ENCODE data around the gene CHRM5.

The CHRM5 gene

GRCh38 chr15:34019369-34019990 lies 51.2 kb downstream of the CHRM5 start:
- H3K27ac ChIP-seq, result no peak overlapping the region
- no peak for DNase-seq (ENCODE audit: low spot score)
- no peak overlapping the region for H3K4me3 ChIP-seq
- no peak for TF ChIP-seq CTCF (IDR thresholded peaks at IDR 0.05)

GRCh38 chr15:34023907-34024306 lies 55.6 kb downstream of the CHRM5 start:
- Histone ChIP-seq H3K4me3 (no peak overlapping the region), H3K27ac (no peak overlapping the region)
- no peak for DNase-seq (ENCODE audit: low spot score)
- no peak for TF ChIP-seq CTCF (IDR thresholded peaks at IDR 0.05)

DNA sequence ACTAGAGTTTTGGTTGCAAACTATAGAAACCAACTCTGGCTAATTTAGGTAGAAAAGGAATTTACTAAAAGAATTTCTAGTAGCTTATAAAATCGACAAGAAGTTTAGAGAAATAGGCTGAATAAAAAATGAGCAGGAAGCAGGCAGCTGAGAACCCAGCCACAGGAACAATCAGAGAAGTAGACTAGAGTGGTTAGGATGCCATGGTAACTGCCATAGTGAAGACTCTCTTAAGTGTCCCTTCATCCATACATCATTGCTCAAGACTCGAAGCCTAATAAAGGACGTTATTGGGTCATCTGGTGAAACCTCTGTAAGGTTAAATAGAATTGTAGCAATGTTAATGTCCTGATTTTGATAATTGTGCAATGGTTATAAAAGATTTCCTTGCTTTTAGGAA lies 57.0 kb downstream of the CHRM5 start:
- no peak for DNase-seq (ENCODE audit: low spot score)
- Histone ChIP-seq H3K4me3 (no peak overlapping the region), H3K27ac (no peak overlapping the region)
- TF ChIP-seq CTCF (IDR thresholded peaks at IDR 0.05), result no peak

- TF ChIP-seq CTCF (IDR thresholded peaks at IDR 0.05), result no peak
- Histone ChIP-seq H3K27ac (no peak overlapping the region), H3K4me3 (no peak overlapping the region)
- no peak for DNase-seq (ENCODE audit: low spot score)
These were observed 59.3 kb downstream of the CHRM5 start for GRCh38 chr15:34027606-34028005.

DNA sequence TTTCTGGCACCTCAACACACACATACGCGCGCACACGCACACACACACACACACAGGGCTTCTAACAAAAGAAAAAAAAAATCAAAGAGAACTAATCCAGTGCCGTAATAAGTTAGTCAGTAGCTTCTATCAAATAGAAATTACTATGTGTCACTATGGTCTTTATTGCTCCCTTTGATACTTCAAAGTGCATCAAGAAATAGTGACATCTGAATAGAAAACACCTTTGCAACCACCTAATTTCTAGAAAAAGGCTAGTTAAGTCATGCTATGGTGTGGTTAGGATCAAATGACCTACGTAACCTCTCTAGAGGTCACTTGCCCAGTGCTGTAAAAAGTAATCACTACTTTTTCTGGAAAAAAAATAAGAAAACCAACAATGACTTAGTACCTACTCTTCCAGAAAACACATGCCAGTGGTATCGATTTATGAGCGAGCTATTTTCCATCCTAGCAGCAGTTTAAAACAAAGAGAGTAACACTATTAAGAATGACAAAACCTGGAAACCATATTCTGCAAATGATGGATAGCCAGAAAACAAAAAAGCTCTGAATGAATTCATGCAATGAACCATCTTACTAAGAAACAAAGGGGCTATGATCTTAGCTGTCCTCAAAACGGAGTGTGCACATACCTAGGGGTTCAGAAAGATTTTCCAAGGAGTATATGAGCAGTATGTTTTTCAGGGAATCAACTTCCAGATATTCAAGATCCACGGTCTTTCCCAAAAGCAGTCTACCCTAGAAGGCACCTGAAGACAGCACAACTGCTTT lies 63.9 kb downstream of the CHRM5 start:
- no peak for TF ChIP-seq CTCF (IDR thresholded peaks at IDR 0.05)
- no peak for DNase-seq (ENCODE audit: low spot score)

DNA sequence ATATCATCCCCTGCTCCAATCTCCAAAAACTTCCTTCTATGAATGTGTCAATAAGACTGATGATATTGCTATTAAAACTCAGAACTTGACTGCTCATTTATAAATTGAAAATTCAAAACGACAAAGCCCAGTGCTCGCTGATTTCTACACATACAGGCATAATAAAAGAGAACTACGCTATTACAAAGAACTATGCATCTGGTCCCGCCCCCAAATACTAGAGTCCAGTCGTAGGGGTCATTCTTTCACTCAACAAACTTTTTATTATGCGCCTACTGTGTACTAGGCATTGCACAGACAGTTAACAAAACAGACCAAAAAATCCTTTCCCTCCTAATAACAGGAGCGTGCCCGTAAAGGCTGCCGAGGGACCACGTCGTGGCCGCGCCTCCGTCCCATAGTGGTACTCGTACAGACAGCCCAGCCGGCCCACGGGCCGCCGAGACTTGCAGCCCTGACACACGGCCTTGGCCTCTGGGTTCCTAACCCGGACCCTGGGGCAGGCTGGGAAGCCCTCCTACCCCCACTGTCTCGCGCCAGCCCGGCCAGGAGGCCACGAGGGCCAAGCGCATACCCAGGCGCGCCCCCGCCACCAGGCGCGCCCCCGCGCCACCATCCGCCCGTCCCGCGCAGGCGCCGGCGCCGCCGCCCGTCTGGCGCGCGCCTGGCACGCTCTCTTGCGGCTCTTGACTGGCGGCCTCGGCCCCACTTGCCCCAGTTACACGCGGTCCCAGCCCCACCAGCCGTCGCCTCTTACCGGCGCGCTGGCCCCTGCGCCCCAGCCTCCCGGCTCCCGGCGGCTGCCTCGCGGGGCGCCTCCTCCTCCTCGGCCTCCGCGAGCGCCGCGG lies 70.0 kb downstream of the CHRM5 start:
- H3K4me3 ChIP-seq, result peak overlapping the region; percentile 76
- peak; percentile 81 for DNase-seq (ENCODE audit: low spot score)
- TF ChIP-seq CTCF (IDR thresholded peaks at IDR 0.05), result no peak
- H3K27ac ChIP-seq, result peak overlapping the region; percentile 86 to 92

More for the DNA sequence above, 63.9 kb downstream of the CHRM5 start:
- Histone ChIP-seq H3K4me3 (no peak overlapping the region), H3K27ac (no peak overlapping the region)

Measured in coronary artery (tissue), 2 donors.